VCaP (cell line): ENCODE data around the gene HOXA7.
A peak's percentile ranks its signal among the peaks of the same experiment; 100 is the strongest.

Source experiments
- H3K27ac ChIP-seq: fragments of 450-650 bp; 2 replicates; pipeline ENCODE4 v1.5.1; 2017
- TF ChIP-seq, protein P1 (sequence below): fragments of 450-650 bp; conservative IDR thresholded peaks from 2 replicates; pipeline ENCODE4 v1.5.1; 2017; ENCODE audit warnings: mild to moderate bottlenecking, moderate library complexity

Gene HOXA7

DNA sequence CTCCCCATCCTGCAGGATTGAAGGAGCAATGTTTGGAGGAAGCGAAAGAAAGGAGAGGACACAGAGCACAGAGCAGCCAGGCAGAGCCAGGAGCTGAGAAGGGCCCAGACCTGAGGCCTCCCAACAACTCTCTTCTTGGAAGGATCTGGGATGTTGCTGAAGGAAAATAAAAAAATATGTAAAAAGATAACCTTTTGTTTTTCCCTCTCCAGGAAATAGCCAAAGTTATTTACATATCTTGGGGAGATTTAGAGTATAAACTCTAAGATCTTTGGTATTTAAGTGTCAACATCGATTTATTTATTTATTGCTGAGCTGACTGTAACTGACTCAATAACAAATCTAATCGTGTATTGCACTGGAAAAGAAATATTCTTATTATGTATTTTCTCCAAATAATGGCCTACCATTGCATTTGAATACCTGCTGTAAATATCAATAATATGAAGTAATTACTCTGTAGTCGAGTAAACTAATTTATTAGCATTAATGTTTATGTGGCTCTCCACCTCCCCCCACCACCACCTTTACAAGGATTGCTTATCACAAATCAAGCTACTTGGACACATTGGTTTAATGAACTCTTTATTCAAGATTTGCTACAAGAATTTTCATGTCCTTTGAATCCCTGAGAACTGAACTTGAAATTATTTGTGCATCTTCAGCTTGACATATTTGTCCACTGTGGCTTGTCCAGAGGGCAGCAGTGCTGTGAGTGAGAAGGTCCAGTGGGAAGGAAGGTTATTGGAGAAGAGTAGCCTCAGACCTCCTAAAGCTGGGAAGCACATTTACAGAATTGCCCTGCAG, 30.4 kb upstream of the HOXA7 start:
- peak overlapping the region; percentile 98 for H3K27ac ChIP-seq
- TF ChIP-seq, protein P1, sequence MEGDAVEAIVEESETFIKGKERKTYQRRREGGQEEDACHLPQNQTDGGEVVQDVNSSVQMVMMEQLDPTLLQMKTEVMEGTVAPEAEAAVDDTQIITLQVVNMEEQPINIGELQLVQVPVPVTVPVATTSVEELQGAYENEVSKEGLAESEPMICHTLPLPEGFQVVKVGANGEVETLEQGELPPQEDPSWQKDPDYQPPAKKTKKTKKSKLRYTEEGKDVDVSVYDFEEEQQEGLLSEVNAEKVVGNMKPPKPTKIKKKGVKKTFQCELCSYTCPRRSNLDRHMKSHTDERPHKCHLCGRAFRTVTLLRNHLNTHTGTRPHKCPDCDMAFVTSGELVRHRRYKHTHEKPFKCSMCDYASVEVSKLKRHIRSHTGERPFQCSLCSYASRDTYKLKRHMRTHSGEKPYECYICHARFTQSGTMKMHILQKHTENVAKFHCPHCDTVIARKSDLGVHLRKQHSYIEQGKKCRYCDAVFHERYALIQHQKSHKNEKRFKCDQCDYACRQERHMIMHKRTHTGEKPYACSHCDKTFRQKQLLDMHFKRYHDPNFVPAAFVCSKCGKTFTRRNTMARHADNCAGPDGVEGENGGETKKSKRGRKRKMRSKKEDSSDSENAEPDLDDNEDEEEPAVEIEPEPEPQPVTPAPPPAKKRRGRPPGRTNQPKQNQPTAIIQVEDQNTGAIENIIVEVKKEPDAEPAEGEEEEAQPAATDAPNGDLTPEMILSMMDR, result no peak

DNA sequence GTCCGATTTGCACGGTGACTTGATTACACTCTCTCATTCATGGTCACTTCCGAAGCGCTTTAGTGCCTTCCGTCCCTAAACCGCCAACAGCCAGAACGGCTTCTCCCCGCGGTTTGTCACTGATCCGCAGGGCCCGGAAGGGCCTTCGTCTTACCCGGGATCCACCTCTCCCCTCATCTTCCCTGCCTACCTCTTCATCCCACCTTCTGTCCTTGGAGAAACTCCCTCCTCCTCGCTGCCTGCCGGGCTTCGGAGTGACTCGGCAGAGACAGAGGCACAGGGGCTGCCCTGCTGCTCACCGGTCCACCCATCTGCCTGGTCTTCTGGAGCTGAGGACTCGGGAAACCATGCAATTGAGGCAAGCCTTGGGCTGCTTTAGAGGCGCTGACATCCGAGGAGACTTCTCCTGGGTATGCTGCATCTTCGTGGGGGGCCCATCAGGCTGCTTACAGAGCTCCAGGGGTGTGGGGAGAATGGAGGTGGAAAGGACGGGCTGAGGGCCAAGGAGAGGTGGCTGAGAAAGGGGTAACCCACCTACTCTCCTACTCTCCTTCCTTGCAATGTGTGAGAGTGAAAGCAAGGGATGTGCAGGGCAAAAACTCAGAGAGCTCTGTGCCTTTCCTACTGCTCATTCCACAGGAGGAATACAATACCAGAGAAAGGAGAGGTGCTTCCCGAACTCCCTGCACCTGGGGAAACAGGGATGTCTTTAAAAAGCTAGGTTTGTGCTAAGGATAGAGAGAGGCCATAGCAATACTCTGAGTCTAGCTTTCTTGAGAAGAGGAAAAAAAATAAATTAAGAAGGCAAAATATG, 29.6 kb upstream of the HOXA7 start:
- TF ChIP-seq, protein P1, result no peak
- peak overlapping the region; percentile 98 for H3K27ac ChIP-seq

DNA sequence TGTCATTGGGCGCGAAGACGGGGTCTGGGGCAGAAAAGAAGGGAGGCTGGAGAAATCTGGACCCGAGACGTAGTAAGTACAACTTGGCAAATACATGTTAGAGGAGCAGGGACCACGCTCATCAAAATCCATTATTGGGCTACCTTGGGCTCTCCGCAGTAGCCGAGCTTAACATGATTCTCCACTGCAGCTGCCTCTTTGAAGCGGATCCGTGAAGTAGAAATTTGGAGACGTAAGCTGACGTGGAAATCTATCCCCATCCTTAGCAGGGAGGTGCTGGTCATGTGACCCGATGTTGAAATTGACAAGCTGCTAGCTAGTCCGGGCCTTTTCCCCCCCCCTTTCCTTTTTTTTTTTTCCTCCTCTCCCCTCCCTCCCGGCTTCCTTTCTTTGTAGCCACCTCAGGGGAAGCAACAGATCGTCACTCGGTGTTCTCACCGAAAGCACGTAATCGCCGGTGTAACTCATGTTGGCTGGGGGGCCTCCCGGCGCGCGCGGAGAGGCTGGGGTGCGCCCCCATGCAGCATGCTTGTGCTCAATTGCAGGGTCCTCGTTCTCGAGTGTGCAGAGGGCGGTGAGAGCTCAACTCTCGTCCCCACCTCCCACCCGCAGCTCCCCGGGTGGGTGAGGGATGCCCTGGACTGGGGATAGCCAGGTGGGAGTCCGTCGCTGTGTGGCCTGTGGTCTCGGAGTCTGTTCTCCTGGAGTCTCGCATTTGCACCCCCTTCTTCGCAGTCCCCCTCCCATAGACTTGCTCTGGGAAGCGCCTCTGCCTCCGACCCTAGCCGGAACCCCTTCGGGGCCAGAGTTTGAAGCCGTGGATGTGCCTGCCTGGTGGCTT, 28.8 kb upstream of the HOXA7 start, which contains the start of gene HOXA11:
Gene HOXA11, minus strand, starts transcription at position 220 of the 841 bp plus-strand sequence. Its CDS starts 88 bp downstream, at position 132.
- peak within 1 kb of the TSS; percentile 98 for H3K27ac ChIP-seq
- TF ChIP-seq, protein P1, result no peak

DNA sequence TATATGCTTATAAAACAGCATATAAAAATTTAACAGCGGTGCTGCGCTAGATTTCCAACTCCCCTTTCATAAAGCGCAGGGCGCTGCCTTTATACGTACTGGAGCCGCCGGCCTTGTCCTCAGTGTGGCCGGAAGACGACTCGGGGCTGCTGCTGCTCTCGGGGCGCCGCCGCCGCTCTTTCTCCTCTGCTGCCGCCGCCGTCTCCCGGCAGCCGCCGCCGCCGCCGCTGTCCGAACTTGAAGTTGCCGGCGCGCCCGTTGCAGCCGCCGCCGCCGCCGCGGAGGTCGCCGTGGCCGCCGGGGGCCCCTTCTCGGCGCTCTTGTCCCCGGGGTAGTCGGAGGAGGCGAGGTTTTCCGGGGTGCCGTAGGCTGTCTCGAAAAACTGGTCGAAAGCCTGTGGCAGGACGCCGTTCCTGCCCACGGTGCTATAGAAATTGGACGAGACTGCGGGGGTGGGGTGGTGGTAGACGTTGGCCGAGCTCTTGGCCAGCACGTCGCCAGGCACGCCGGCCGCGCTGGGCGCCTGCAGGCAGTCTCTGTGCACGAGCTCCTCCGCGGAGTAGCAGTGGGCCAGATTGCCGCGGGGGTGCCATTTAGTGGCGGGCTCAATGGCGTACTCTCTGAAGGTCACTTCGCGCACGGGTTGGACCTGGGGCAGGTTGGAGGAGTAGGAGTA, 28.0 kb upstream of the HOXA7 start:
- TF ChIP-seq, protein P1, result no peak
- peak overlapping the region; percentile 98 for H3K27ac ChIP-seq

DNA sequence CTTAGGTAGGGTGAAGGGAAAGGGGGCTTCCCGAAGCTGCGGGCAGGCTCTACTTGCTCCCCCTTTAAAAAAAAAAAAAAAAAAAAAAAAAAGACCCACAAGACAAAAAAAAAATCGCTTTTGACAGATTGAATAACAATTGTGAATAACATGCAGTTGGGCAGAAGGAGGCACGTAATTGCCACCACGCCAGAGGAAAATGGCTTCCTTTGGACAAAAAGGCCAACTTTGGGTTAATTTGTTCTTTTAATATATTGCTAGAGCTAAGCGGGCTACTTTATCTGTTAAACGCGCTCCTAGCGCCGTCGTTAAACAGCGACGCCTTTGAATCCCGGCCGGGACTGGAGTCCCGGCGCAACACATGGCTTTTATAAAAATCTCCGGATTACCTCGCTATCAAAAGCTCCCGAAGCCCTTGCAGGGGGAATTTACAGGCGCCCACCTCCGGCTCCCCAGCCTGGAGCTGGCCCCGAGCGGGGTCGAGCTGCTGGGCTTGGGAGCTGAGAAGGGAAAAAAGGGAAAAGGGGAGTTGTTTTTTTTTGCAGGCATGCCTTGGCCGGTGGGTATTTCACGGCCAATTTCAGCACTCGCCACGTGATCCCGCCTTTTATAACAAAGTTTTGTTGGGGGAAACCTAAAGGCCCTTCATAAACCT, 27.3 kb upstream of the HOXA7 start:
- TF ChIP-seq, protein P1, result no peak
- peak overlapping the region; percentile 98 for H3K27ac ChIP-seq

DNA sequence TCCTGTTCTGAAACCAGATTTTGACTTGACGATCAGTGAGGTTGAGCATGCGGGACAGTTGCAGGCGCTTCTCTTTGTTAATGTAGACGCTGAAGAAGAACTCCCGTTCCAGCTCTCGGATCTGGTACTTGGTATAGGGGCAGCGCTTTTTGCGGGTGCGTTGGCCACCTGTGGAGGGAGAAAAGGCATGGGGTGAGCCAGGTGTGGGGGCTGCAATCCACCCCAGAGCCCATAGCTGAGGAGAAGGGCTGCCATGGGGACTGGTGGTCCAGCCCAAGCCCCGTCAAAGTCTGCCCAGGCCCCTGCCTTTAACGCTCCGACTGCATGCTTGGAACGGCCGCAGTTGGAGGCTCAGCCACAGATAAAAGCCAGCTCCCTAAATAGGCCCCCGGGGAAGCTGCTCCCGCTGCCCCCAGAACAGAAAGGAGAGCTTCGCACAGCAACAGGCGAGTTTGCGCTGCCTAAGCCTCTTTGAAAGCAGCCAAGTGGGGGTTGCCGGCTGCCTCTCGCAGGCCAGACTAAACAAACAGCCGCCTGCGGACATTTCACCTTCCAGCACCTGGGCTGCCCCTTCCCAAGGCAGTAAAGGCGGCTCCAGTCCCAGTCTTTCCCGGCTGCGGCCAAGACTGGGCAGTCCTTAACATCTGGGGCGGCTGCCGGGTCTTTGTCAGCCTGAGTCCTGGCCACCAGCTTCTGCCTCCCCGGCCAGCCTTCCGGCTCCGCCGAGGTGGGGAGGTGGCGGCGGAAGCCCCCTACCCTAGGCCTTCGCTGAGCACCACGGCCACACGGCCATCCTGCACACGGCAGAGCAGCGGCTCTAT, 26.6 kb upstream of the HOXA7 start:
- H3K27ac ChIP-seq, result peak overlapping the region; percentile 98
- TF ChIP-seq, protein P1, result no peak
